Calu3 (cell line): ENCODE measurements around the gene PIK3R6. TPM values are rescaled to one million over a fixed set of nuclear protein-coding genes. Genes with fewer than 3 reads are reported as not detected.

ENCODE experiments used
- BruUV-seq: library from RNA; stranded (reverse); fragments of 400-500 nt; replicated peaks from 2 replicates; lab custom pipeline; 2021; lab: Mats Ljungman, UMichigan
- CTCF ChIA-PET: fragments of 300-600 bp; sonication (Branson Sonifier 250); formaldehyde crosslinking; loops from one replicate; lab custom pipeline; 2022; ENCODE audit warnings: antibody characterized with exemption; lab: Charles Lee
- DNase-seq: peaks from one replicate; pipeline ENCODE4 v3.0.0; 2022
- H3K27ac Mint-ChIP-seq: one replicate; pipeline ENCODE4 v1.8.0; 2022; ENCODE audit warnings: mixed read lengths; ENCODE audit not compliant: unreplicated experiment
- H3K27me3 Mint-ChIP-seq: one replicate; pipeline ENCODE4 v1.8.0; 2022; ENCODE audit warnings: mixed read lengths; ENCODE audit not compliant: unreplicated experiment
- H3K36me3 Mint-ChIP-seq: one replicate; pipeline ENCODE4 v1.8.0; 2022; ENCODE audit warnings: mild to moderate bottlenecking, moderate library complexity, mixed read lengths; ENCODE audit not compliant: insufficient read depth, unreplicated experiment
- H3K4me1 Mint-ChIP-seq: one replicate; pipeline ENCODE4 v1.8.0; 2022; ENCODE audit warnings: mild to moderate bottlenecking, low read depth, mixed read lengths; ENCODE audit not compliant: unreplicated experiment
- H3K4me3 Mint-ChIP-seq: one replicate; pipeline ENCODE4 v1.8.0; 2022; ENCODE audit warnings: mild to moderate bottlenecking, low read depth, moderate library complexity, mixed read lengths; ENCODE audit not compliant: unreplicated experiment
- H3K9me3 Mint-ChIP-seq: one replicate; pipeline ENCODE4 v1.8.0; 2022; ENCODE audit warnings: low read depth, mixed read lengths; ENCODE audit not compliant: unreplicated experiment
- intact Hi-C: fragments of 100-400 bp; cut with micrococcal nuclease; formaldehyde crosslinking; loops from one replicate; pipeline ENCODE4 v1.10.0; 2022; ENCODE audit not compliant: unreplicated experiment
- total RNA-seq: library from RNA; stranded (reverse); gene quantifications from 2 replicates; pipeline ENCODE4 v1.2.3, GENCODE V29; 2022
- TF ChIP-seq, protein P1 (sequence below): fragments of 200-600 bp; IDR thresholded peaks from one replicate; pipeline ENCODE4 v1.8.0; 2022; ENCODE audit warnings: antibody characterized with exemption; ENCODE audit not compliant: unreplicated experiment

The PIK3R6 gene
- total RNA-seq, 1 experiment from 2014 or later = not detected

DNA sequence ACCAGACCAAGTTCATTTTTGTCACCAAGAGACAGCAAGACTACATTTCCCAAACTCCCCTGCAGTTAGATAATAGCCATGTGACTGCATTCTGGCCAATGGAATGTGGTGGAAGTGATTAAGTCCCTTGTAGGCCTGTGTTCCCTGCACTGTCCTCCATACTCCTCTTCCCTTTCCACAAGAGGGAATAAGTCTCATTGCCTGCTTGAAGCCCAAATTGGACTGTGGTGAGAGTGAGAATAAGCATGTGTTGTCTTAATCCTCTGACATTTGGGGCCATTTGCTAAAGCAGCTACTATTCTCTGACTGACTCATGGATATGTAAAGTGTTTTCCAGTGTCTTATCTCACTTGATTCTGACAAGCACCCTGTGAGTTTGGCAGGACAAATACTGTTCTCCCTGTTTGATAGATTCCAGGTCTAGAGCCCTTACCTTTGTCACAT lies 20.7 kb downstream of the PIK3R6 start:
- DNase-seq = no peak
- TF ChIP-seq, protein P1, sequence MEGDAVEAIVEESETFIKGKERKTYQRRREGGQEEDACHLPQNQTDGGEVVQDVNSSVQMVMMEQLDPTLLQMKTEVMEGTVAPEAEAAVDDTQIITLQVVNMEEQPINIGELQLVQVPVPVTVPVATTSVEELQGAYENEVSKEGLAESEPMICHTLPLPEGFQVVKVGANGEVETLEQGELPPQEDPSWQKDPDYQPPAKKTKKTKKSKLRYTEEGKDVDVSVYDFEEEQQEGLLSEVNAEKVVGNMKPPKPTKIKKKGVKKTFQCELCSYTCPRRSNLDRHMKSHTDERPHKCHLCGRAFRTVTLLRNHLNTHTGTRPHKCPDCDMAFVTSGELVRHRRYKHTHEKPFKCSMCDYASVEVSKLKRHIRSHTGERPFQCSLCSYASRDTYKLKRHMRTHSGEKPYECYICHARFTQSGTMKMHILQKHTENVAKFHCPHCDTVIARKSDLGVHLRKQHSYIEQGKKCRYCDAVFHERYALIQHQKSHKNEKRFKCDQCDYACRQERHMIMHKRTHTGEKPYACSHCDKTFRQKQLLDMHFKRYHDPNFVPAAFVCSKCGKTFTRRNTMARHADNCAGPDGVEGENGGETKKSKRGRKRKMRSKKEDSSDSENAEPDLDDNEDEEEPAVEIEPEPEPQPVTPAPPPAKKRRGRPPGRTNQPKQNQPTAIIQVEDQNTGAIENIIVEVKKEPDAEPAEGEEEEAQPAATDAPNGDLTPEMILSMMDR = no peak
- no TSS peak for BruUV-seq
- CTCF ChIA-PET = no interaction called here
- Mint-ChIP-seq H3K36me3 (no peaks in the 10 kb centered on the region), H3K4me3 (no peak overlapping the region), H3K9me3 (no peaks in the 10 kb centered on the region), H3K27ac (no peak overlapping the region), H3K4me1 (no peaks in the 10 kb centered on the region), H3K27me3 (peaks cover 20% of the 10 kb centered on the region)
- intact Hi-C loops = no loop called here

DNA sequence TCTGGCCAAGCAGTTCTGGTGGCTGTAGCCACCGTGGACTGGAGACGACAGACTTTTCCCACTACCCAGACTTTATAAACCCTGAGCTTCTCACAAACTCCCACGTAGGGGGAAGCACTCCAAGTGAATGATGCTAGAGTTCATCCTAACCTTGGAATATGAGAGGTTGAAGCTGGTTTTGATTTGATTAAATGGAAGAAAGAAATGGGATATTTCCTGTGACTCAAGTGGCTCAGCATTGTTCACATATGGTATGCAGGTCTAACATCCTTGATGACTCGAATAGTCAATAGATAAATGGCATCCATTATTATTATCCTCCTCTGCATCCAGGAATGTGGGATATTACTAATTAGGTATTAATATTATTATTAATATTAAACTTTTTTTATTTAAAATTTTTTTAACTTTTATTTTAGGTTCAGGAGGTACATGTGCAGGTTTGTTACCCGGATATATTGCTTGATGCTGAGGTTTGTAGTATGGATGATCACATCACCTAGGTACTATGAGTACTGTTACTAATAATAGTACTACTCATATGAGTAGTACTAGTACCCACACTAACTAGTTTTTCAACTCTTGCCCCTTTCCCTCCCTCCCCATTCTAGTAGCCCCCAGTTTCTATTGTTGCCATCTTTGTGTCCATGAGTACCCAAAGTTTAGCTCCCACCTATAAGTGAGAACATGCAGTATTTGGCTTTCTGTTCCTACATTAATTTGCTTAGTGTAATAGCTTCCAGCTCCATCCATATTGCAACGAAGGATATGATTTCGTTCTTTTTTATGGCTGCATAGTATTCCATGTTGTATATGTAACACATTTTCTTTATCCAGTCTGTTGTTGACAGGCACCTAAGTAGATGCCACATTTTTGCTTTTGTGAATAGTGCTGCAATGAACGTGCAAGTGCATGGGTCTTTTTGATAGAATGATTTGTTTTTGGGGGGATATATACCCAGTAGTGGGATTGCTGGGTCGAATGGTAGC lies 22.9 kb downstream of the PIK3R6 start:
- Mint-ChIP-seq H3K27ac (no peak overlapping the region), H3K27me3 (peaks cover 31% of the 10 kb centered on the region)

DNA sequence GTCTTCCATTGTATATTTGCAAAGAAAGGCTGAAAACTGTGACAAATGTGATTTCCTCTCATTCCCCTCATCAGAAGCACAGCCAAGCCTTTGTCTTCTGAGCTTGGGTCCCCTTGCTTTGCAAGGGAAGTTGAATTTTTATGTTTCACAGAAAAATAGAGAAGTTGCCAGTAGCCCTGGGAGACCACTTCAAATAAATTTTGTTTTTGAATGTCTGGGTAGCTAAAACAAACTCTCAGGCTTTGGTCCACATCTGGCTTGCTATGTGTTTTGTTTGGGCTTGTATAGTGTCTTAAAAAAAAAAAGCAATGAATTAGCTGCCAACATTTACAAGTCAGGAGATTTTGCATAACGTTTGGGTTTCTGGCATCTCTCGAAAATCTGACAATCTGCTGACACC lies 24.1 kb downstream of the PIK3R6 start:
- Mint-ChIP-seq H3K27ac (no peak overlapping the region), H3K36me3 (no peaks in the 10 kb centered on the region), H3K9me3 (no peaks in the 10 kb centered on the region), H3K4me1 (no peaks in the 10 kb centered on the region), H3K4me3 (no peak overlapping the region), H3K27me3 (peaks cover 41% of the 10 kb centered on the region)
- DNase-seq = no peak
- TF ChIP-seq, protein P1 = no peak
- CTCF ChIA-PET = no interaction called here
- no TSS peak for BruUV-seq
- intact Hi-C loops = no loop called here

More for the DNA sequence above, 22.9 kb downstream of the PIK3R6 start:
- no peak for DNase-seq
- H3K9me3 Mint-ChIP-seq = no peaks in the 10 kb centered on the region
- H3K4me1 Mint-ChIP-seq = no peaks in the 10 kb centered on the region
- intact Hi-C loops = no loop called here
- BruUV-seq = no TSS peak
- TF ChIP-seq, protein P1 = no peak
- CTCF ChIA-PET = interaction anchor here (0.6 kb wide), 1 partner anchor 14 kb away, joined by 5 read pairs; no protein-coding TSS in a partner anchor
- H3K4me3 Mint-ChIP-seq = no peak overlapping the region
- no peaks in the 10 kb centered on the region for H3K36me3 Mint-ChIP-seq

DNA sequence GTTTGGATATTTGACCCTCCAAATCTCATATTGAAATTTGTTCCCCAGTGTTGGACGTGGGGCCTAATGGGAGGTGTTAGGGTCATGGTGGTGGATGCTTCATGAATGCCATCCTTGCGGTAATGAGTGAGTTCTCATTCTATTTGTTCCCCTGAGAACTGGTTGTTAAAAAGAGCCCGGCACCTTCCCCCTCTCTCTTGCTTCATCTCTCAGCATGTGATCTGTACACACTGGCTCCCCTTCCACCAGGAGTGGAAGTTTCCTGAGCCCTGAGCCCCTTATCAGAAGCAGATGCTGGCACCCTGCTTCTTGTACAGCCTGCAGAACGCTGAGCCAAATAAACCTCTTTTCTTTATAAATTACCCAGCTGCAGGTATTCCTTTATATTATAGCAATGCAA lies 25.6 kb downstream of the PIK3R6 start:
- CTCF ChIA-PET = no interaction called here
- H3K27me3 Mint-ChIP-seq = peaks cover 56% of the 10 kb centered on the region
- TF ChIP-seq, protein P1 = no peak
- no TSS peak for BruUV-seq
- peaks cover 3% of the 10 kb centered on the region for H3K36me3 Mint-ChIP-seq
- H3K27ac Mint-ChIP-seq = no peak overlapping the region
- H3K4me1 Mint-ChIP-seq = peaks cover 9% of the 10 kb centered on the region
- H3K4me3 Mint-ChIP-seq = no peak overlapping the region
- DNase-seq = no peak
- intact Hi-C loops = no loop called here
- peaks cover 2% of the 10 kb centered on the region for H3K9me3 Mint-ChIP-seq
